Panc1 (cell line): ENCODE data around the gene FKBP3.

Experiments
- CTCF ChIP-seq: fragments of 450-650 bp; IDR thresholded peaks from 2 replicates; pipeline ENCODE4 v1.5.1; 2017; ENCODE audit warnings: mild to moderate bottlenecking
- POLR2AphosphoS5 ChIP-seq: IDR thresholded peaks from 2 replicates; pipeline ENCODE4 v1.6.1; 2012; ENCODE audit warnings: mild to moderate bottlenecking, low read depth, low read length, moderate library complexity
- REST ChIP-seq, 2 experiments: IDR thresholded peaks; 2 replicates each; pipeline ENCODE4 v1.6.1; 2011 to 2012; ENCODE audit warnings: low read depth in 2 of 2, control low read depth in 1 of 2, low read length in 1 of 2, mild to moderate bottlenecking in 1 of 2, moderate library complexity in 1 of 2; ENCODE audit not compliant: insufficient read depth in 1 of 2
- SIN3A ChIP-seq: IDR thresholded peaks from 2 replicates; pipeline ENCODE4 v1.6.1; 2012; ENCODE audit warnings: low read depth, mild to moderate bottlenecking, low read length, moderate library complexity, borderline replicate concordance; ENCODE audit not compliant: insufficient read depth
- TCF7L2 ChIP-seq: IDR thresholded peaks from 2 replicates; pipeline ENCODE4 v1.6.1; 2011; ENCODE audit warnings: mild to moderate bottlenecking, low read depth, low read length, inconsistent platforms

- no peak for TF ChIP-seq CTCF
- no peak for TF ChIP-seq POLR2AphosphoS5
- no peak for TF ChIP-seq REST (IDR thresholded peaks at IDR 0.05; ENCODE audit: insufficient read depth in 1 of 2, low read depth in 2 of 2, low read length in 1 of 2)
- TF ChIP-seq SIN3A: no peak
- TF ChIP-seq TCF7L2: no peak
Observed at GRCh38 chr14:45089813-45090212, 44.5 kb downstream of the FKBP3 start.
